HepG2 (cell line): Measurements from ENCODE around the gene NOXA1.

Experiments used
- CHD2 ChIP-seq: IDR thresholded peaks from 2 replicates; pipeline ENCODE4 v1.6.1; 2011; ENCODE audit warnings: low read depth, low read length, improper control_type of control experiment
- CTCF ChIP-seq: sonication (generic); formaldehyde crosslinking; IDR thresholded peaks from 2 replicates; pipeline ENCODE4 v1.5.0; 2020; ENCODE audit warnings: mild to moderate bottlenecking, missing genetic modification reagents, moderate library complexity
- EZH2 ChIP-seq: conservative IDR thresholded peaks from 2 replicates; pipeline ENCODE4 v1.6.1; 2012; ENCODE audit warnings: mild to moderate bottlenecking, low read depth, low read length, moderate library complexity
- GATA4 ChIP-seq: sonication (generic); IDR thresholded peaks from 2 replicates; pipeline ENCODE4 v1.6.1; 2016; ENCODE audit warnings: antibody characterized with exemption, low read depth, borderline replicate concordance
- MEIS2 ChIP-seq: sonication (generic); formaldehyde crosslinking; IDR thresholded peaks from 2 replicates; pipeline ENCODE4 v1.9.0; 2021; ENCODE audit warnings: mild to moderate bottlenecking, missing genetic modification reagents
- SIN3A ChIP-seq: IDR thresholded peaks from 2 replicates; pipeline ENCODE4 v1.6.1; 2011; ENCODE audit warnings: low read depth, mild to moderate bottlenecking, control low read depth, low read length, borderline replicate concordance
- SP1 ChIP-seq, 2 experiments: fragments of 450-650 bp in 1 of 2; sonication (generic) in 1 of 2; formaldehyde crosslinking in 1 of 2; IDR thresholded peaks; 2 replicates each; pipeline versions ENCODE4 v1.4.0 to v1.6.1; 2016 to 2020; ENCODE audit warnings: missing genetic modification reagents in 1 of 2
- YY1 ChIP-seq: IDR thresholded peaks from 2 replicates; pipeline ENCODE4 v1.6.1; 2011; ENCODE audit warnings: low read length, low read depth, moderate library complexity, mild to moderate bottlenecking; ENCODE audit not compliant: insufficient read depth, insufficient replicate concordance
- ZNF569 ChIP-seq: sonication (generic); formaldehyde crosslinking; IDR thresholded peaks from 2 replicates; pipeline ENCODE4 v1.5.0; 2020; ENCODE audit warnings: mild to moderate bottlenecking, missing genetic modification reagents, moderate library complexity, borderline replicate concordance
- ZNF709 ChIP-seq: sonication (generic); formaldehyde crosslinking; IDR thresholded peaks from 2 replicates; pipeline ENCODE4 v1.5.0; 2020; ENCODE audit warnings: mild to moderate bottlenecking, missing genetic modification reagents
- TF ChIP-seq, protein P1 (sequence below): sonication (generic); formaldehyde crosslinking; IDR thresholded peaks from 2 replicates; pipeline ENCODE4 v1.4.0; 2020; ENCODE audit warnings: missing genetic modification reagents

GRCh38 chr9:137382444-137383080 is 40.6 kb upstream of the NOXA1 start:
- TF ChIP-seq CHD2 (no peak), SP1 (IDR thresholded peaks at IDR 0.05) (no peak), SP1 (CRISPR knock-in tag; IDR thresholded peaks at IDR 0.05) (no peak), CTCF (CRISPR knock-in tag) (no peak; the same call in 1 of the 2 replicates), GATA4 (no peak), ZNF709 (CRISPR knock-in tag) (no peak), SIN3A (no peak), YY1 (no peak), MEIS2 (no peak), EZH2 (no peak), ZNF569 (no peak)
- TF ChIP-seq, protein P1, sequence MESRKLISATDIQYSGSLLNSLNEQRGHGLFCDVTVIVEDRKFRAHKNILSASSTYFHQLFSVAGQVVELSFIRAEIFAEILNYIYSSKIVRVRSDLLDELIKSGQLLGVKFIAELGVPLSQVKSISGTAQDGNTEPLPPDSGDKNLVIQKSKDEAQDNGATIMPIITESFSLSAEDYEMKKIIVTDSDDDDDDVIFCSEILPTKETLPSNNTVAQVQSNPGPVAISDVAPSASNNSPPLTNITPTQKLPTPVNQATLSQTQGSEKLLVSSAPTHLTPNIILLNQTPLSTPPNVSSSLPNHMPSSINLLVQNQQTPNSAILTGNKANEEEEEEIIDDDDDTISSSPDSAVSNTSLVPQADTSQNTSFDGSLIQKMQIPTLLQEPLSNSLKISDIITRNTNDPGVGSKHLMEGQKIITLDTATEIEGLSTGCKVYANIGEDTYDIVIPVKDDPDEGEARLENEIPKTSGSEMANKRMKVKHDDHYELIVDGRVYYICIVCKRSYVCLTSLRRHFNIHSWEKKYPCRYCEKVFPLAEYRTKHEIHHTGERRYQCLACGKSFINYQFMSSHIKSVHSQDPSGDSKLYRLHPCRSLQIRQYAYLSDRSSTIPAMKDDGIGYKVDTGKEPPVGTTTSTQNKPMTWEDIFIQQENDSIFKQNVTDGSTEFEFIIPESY (CRISPR knock-in tag): no peak
